ENCODE measurements around the gene DRD1.

The DRD1 gene

DNA sequence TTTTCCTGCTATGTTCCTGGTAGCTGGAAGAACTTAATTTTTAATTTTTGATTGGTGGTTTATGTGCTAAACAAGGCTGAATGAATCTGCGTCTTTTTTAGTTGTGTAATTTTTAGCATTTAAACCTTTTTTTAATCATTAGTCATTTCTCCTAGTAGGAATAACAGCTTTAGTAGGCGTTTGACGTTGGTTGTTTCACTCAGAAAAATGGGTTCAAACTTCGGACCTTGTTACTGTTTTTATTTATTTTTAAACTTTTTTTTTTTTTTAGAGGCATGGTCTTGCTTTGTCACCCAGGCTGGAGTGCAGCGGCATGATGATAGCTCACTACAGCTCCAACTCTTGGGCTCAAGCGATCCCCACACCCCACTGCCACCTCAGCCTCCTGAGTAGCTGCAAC lies 47.2 kb upstream of the DRD1 start:
- TF ChIP-seq RARB (CRISPR knock-in tag; IDR thresholded peaks at IDR 0.05) (no peak), TCF4 (CRISPR knock-in tag; IDR thresholded peaks at IDR 0.05; ENCODE audit: borderline replicate concordance) (no peak), ZNF8 (CRISPR knock-in tag; IDR thresholded peaks at IDR 0.05) (no peak), OSR1 (CRISPR knock-in tag; IDR thresholded peaks at IDR 0.05) (no peak), ZNF565 (CRISPR knock-in tag; conservative IDR thresholded peaks at IDR 0.05; ENCODE audit: low read depth) (no peak), ESRRG (CRISPR knock-in tag; IDR thresholded peaks at IDR 0.05) (no peak), ZFP3 (CRISPR knock-in tag; IDR thresholded peaks at IDR 0.05) (no peak)
- TF ChIP-seq, protein P1, sequence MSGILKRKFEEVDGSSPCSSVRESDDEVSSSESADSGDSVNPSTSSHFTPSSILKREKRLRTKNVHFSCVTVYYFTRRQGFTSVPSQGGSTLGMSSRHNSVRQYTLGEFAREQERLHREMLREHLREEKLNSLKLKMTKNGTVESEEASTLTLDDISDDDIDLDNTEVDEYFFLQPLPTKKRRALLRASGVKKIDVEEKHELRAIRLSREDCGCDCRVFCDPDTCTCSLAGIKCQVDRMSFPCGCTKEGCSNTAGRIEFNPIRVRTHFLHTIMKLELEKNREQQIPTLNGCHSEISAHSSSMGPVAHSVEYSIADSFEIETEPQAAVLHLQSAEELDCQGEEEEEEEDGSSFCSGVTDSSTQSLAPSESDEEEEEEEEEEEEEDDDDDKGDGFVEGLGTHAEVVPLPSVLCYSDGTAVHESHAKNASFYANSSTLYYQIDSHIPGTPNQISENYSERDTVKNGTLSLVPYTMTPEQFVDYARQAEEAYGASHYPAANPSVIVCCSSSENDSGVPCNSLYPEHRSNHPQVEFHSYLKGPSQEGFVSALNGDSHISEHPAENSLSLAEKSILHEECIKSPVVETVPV (CRISPR knock-in tag; IDR thresholded peaks at IDR 0.05): no peak
- TF ChIP-seq, protein P2, sequence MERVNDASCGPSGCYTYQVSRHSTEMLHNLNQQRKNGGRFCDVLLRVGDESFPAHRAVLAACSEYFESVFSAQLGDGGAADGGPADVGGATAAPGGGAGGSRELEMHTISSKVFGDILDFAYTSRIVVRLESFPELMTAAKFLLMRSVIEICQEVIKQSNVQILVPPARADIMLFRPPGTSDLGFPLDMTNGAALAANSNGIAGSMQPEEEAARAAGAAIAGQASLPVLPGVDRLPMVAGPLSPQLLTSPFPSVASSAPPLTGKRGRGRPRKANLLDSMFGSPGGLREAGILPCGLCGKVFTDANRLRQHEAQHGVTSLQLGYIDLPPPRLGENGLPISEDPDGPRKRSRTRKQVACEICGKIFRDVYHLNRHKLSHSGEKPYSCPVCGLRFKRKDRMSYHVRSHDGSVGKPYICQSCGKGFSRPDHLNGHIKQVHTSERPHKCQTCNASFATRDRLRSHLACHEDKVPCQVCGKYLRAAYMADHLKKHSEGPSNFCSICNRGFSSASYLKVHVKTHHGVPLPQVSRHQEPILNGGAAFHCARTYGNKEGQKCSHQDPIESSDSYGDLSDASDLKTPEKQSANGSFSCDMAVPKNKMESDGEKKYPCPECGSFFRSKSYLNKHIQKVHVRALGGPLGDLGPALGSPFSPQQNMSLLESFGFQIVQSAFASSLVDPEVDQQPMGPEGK (CRISPR knock-in tag; IDR thresholded peaks at IDR 0.05; ENCODE audit: borderline replicate concordance): no peak
- no peak for ATAC-seq

DNA sequence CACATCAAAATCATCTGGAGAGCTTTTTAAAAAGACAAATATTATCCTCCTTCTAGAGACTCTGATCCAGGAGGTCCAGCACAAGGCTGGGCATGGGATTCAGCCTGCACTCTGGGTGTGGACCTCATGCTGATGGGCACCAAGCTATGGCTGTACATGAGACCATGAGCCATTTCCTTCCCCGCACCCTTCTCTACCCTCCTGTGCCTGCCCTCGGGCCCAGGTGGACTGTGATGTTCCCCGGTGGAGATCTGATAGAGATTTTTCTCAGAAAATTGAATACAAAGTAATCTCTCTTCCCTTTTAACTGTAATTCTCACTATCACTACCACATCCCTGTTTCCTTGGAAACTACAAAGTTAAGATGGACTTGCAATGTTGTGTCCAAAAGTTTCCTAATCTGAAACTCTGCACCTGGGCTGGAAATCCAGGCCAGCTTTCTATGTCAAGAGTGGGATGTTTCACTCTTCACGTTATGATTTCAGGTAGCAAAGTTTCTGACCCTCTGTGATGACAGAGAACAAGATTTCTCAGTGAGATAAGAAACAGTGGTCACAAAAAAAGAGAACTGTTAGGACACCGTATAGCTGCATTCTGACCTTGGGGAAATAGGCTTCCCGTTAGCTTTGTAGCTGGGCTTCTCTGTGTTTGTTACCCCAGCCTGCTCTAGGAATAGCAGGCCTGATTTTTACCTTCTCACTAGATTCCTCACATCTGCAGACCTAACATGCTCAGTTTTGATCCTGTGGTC lies 45.9 kb upstream of the DRD1 start:
- ATAC-seq: no peak
- TF ChIP-seq, protein P3, sequence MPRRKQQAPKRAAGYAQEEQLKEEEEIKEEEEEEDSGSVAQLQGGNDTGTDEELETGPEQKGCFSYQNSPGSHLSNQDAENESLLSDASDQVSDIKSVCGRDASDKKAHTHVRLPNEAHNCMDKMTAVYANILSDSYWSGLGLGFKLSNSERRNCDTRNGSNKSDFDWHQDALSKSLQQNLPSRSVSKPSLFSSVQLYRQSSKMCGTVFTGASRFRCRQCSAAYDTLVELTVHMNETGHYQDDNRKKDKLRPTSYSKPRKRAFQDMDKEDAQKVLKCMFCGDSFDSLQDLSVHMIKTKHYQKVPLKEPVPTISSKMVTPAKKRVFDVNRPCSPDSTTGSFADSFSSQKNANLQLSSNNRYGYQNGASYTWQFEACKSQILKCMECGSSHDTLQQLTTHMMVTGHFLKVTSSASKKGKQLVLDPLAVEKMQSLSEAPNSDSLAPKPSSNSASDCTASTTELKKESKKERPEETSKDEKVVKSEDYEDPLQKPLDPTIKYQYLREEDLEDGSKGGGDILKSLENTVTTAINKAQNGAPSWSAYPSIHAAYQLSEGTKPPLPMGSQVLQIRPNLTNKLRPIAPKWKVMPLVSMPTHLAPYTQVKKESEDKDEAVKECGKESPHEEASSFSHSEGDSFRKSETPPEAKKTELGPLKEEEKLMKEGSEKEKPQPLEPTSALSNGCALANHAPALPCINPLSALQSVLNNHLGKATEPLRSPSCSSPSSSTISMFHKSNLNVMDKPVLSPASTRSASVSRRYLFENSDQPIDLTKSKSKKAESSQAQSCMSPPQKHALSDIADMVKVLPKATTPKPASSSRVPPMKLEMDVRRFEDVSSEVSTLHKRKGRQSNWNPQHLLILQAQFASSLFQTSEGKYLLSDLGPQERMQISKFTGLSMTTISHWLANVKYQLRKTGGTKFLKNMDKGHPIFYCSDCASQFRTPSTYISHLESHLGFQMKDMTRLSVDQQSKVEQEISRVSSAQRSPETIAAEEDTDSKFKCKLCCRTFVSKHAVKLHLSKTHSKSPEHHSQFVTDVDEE (CRISPR knock-in tag; IDR thresholded peaks at IDR 0.05): no peak
- TF ChIP-seq, protein P4, sequence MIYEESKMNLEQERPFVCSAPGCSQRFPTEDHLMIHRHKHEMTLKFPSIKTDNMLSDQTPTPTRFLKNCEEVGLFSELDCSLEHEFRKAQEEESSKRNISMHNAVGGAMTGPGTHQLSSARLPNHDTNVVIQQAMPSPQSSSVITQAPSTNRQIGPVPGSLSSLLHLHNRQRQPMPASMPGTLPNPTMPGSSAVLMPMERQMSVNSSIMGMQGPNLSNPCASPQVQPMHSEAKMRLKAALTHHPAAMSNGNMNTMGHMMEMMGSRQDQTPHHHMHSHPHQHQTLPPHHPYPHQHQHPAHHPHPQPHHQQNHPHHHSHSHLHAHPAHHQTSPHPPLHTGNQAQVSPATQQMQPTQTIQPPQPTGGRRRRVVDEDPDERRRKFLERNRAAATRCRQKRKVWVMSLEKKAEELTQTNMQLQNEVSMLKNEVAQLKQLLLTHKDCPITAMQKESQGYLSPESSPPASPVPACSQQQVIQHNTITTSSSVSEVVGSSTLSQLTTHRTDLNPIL (CRISPR knock-in tag; IDR thresholded peaks at IDR 0.05; ENCODE audit: low read depth): no peak
- TF ChIP-seq RARB (CRISPR knock-in tag; IDR thresholded peaks at IDR 0.05) (no peak), ZC3H10 (CRISPR knock-in tag; IDR thresholded peaks at IDR 0.05) (no peak), GLIS3 (CRISPR knock-in tag; IDR thresholded peaks at IDR 0.05) (no peak), ESRRG (CRISPR knock-in tag; IDR thresholded peaks at IDR 0.05) (no peak), BACH2 (CRISPR knock-in tag; IDR thresholded peaks at IDR 0.05; ENCODE audit: borderline replicate concordance) (no peak), SNAI2 (CRISPR knock-in tag; IDR thresholded peaks at IDR 0.05) (no peak), ARNTL (CRISPR knock-in tag; IDR thresholded peaks at IDR 0.05; ENCODE audit: borderline replicate concordance, low read depth) (no peak), ZNF565 (CRISPR knock-in tag; conservative IDR thresholded peaks at IDR 0.05; ENCODE audit: low read depth) (no peak)
- TF ChIP-seq, protein P5, sequence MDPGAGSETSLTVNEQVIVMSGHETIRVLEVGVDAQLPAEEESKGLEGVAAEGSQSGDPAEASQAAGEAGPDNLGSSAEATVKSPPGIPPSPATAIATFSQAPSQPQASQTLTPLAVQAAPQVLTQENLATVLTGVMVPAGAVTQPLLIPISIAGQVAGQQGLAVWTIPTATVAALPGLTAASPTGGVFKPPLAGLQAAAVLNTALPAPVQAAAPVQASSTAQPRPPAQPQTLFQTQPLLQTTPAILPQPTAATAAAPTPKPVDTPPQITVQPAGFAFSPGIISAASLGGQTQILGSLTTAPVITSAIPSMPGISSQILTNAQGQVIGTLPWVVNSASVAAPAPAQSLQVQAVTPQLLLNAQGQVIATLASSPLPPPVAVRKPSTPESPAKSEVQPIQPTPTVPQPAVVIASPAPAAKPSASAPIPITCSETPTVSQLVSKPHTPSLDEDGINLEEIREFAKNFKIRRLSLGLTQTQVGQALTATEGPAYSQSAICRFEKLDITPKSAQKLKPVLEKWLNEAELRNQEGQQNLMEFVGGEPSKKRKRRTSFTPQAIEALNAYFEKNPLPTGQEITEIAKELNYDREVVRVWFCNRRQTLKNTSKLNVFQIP (CRISPR knock-in tag; IDR thresholded peaks at IDR 0.05; ENCODE audit: borderline replicate concordance, low read depth): no peak

DNA sequence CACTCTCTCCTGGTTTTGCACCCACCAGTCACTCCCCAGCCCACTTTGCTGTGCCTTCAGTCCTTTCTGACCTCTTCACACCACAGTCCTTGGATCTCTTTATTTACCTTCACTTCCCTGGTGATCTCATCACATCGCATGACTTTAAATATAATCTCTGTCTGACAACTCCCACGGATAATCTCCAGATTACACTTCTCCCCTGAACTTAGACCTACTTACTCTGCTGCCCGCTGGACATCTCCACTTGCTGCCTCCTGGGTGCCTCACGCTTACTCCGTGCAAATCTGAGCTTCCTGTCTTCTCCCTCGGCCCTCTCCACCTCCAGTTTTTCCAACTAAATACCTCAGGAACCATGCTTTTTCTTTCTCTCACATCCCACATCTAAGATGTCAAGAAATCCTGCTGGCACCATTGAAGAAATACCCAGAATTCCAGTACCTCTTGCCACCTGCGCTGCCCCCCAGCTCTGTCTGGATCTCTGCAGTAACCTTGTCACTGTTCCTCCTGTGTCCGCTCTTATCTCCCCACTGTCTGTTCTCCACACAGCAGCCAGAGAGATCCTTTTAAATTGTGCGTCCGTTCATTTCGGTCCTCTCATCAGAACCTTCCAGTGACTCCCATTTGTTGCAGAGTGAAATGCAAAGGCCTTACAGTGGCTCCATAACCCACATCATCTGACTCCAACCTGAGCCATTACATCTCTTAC lies 43.7 kb upstream of the DRD1 start:
- TF ChIP-seq RARB (CRISPR knock-in tag; IDR thresholded peaks at IDR 0.05) (no peak), GLIS3 (CRISPR knock-in tag; IDR thresholded peaks at IDR 0.05) (no peak)
- no peak for ATAC-seq

DNA sequence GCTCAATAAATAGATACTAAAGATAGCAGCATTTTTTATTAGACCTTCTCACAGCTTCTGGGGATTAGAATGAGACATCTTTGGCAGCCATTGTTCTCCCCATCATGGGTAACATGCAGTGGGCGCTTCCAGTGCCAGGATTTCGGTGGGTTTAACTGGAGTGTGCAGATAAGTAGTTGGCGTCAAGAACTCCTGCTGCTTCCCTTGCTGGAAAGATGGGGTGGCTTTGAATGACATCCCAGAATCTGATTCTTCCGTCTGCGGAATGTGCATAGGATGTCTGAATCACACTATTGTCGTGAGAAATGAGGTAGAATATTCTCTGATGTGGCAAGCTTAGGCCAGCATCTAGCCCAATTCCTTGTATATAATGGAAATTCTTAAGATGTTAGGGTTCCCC lies 41.6 kb upstream of the DRD1 start:
- ATAC-seq: no peak
- TF ChIP-seq TOX (CRISPR knock-in tag; IDR thresholded peaks at IDR 0.05; ENCODE audit: borderline replicate concordance) (no peak), CSDC2 (CRISPR knock-in tag; IDR thresholded peaks at IDR 0.05) (no peak), SNAI2 (CRISPR knock-in tag; IDR thresholded peaks at IDR 0.05) (no peak), ARNTL (CRISPR knock-in tag; IDR thresholded peaks at IDR 0.05; ENCODE audit: borderline replicate concordance, low read depth) (no peak)
- TF ChIP-seq, protein P5 (CRISPR knock-in tag; IDR thresholded peaks at IDR 0.05; ENCODE audit: borderline replicate concordance, low read depth): no peak
- TF ChIP-seq, protein P3 (CRISPR knock-in tag; IDR thresholded peaks at IDR 0.05): no peak
